Mammary epithelial cell (primary cell): Measurements from ENCODE around the gene AGAP9.
"Not testable (repeated sequence)": the region's sequence is repeated elsewhere in the genome, so short reads cannot be mapped to it uniquely, and the experiment has no call there.

ENCODE experiments used
- EZH2 ChIP-seq: IDR thresholded peaks from 2 replicates; pipeline ENCODE4 v1.6.1; 2012; ENCODE audit warnings: low read length, inconsistent platforms, borderline replicate concordance
- TF ChIP-seq, protein P1 (sequence below), 2 donors: IDR thresholded peaks in 1 of 2; conservative IDR thresholded peaks in 1 of 2; 2 replicates each; pipeline ENCODE4 v1.5.1; 2011 to 2012; ENCODE audit warnings: inconsistent platforms in 2 of 2, low read length in 2 of 2, mild to moderate bottlenecking in 2 of 2, control low read depth in 1 of 2, low read depth in 1 of 2; ENCODE audit not compliant: insufficient read depth in 1 of 2; ENCODE audit errors: extremely low read depth in 1 of 2

- TF ChIP-seq, protein P1, sequence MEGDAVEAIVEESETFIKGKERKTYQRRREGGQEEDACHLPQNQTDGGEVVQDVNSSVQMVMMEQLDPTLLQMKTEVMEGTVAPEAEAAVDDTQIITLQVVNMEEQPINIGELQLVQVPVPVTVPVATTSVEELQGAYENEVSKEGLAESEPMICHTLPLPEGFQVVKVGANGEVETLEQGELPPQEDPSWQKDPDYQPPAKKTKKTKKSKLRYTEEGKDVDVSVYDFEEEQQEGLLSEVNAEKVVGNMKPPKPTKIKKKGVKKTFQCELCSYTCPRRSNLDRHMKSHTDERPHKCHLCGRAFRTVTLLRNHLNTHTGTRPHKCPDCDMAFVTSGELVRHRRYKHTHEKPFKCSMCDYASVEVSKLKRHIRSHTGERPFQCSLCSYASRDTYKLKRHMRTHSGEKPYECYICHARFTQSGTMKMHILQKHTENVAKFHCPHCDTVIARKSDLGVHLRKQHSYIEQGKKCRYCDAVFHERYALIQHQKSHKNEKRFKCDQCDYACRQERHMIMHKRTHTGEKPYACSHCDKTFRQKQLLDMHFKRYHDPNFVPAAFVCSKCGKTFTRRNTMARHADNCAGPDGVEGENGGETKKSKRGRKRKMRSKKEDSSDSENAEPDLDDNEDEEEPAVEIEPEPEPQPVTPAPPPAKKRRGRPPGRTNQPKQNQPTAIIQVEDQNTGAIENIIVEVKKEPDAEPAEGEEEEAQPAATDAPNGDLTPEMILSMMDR (conservative IDR thresholded peaks at IDR 0.05 in 1 of 2, IDR thresholded peaks at IDR 0.05 in 1 of 2; ENCODE audit: extremely low read depth in 1 of 2, insufficient read depth in 1 of 2, low read depth in 1 of 2, low read length in 2 of 2): not testable (repeated sequence)
- TF ChIP-seq EZH2: not testable (repeated sequence)
These were observed 50.8 kb downstream of the AGAP9 start for GRCh38 chr10:47472647-47473046.
